Panc1 (cell line): ENCODE data around the gene RPUSD4. TPM values are rescaled to one million over a fixed set of nuclear protein-coding genes. Genes with fewer than 3 reads are reported as not detected.
"Not testable (repeated sequence)": the region's sequence is repeated elsewhere in the genome, so short reads cannot be mapped to it uniquely, and the experiment has no call there.

Experiments used
- ATAC-seq: fragments of 200-7000 bp; cut with Tn5 transposase; 2 replicates; pipeline ENCODE4 v1.9.1; 2020; ENCODE audit warnings: mild to moderate bottlenecking, moderate library complexity
- BruUV-seq: library from RNA; stranded (reverse); fragments of 400-500 nt; replicated peaks from 2 replicates; lab custom pipeline; 2021; lab: Mats Ljungman, UMichigan
- CTCF ChIA-PET: fragments of 300-600 bp; sonication (Branson Sonifier 250); formaldehyde crosslinking; loops from one replicate; lab custom pipeline; 2022; ENCODE audit warnings: antibody characterized with exemption; lab: Charles Lee
- POLR2A ChIA-PET: fragments of 300-600 bp; sonication (Branson Sonifier 250); formaldehyde crosslinking; loops from one replicate; lab custom pipeline; 2022; ENCODE audit warnings: antibody characterized with exemption; lab: Charles Lee
- DNase-seq: peaks from one replicate; pipeline ENCODE4 v3.0.0-alpha.2; 2010; ENCODE audit warnings: low read depth, low spot score
- H3K27ac ChIP-seq: 2 replicates; pipeline ENCODE4 v1.5.1; 2011; ENCODE audit warnings: mild to moderate bottlenecking, low read length, inconsistent platforms
- H3K27me3 ChIP-seq: fragments of 200-500 bp; sonication (Bioruptor generic); 2 replicates; pipeline ENCODE4 v1.6.0; 2014; ENCODE audit warnings: low read length, inconsistent platforms; ENCODE audit not compliant: control insufficient read depth, insufficient read depth
- H3K36me3 ChIP-seq: fragments of 200-500 bp; sonication (Bioruptor generic); 2 replicates; pipeline ENCODE4 v1.5.1; 2014; ENCODE audit warnings: inconsistent platforms, mild to moderate bottlenecking, low read length, moderate library complexity; ENCODE audit not compliant: control insufficient read depth, insufficient read depth
- H3K4me1 ChIP-seq: 2 replicates; pipeline ENCODE4 v1.5.1; 2011; ENCODE audit warnings: inconsistent platforms, mild to moderate bottlenecking, low read length, moderate library complexity; ENCODE audit not compliant: control insufficient read depth, insufficient read depth
- H3K4me3 ChIP-seq, 2 experiments: 2 replicates each; pipeline ENCODE4 v1.5.1; 2011 to 2012; ENCODE audit warnings: low read depth in 2 of 2, low read length in 2 of 2, mild to moderate bottlenecking in 2 of 2, inconsistent platforms in 1 of 2, moderate library complexity in 1 of 2
- H3K9me3 ChIP-seq: fragments of 200-500 bp; sonication (Bioruptor generic); 2 replicates; pipeline ENCODE4 v1.5.1; 2014; ENCODE audit warnings: low read depth, mild to moderate bottlenecking, inconsistent platforms, low read length, moderate library complexity; ENCODE audit not compliant: control insufficient read depth, insufficient read depth
- POLR2AphosphoS5 ChIP-seq: IDR thresholded peaks from 2 replicates; pipeline ENCODE4 v1.6.1; 2012; ENCODE audit warnings: mild to moderate bottlenecking, low read depth, low read length, moderate library complexity
- SIN3A ChIP-seq: IDR thresholded peaks from 2 replicates; pipeline ENCODE4 v1.6.1; 2012; ENCODE audit warnings: low read depth, mild to moderate bottlenecking, low read length, moderate library complexity, borderline replicate concordance; ENCODE audit not compliant: insufficient read depth
- TCF7L2 ChIP-seq: IDR thresholded peaks from 2 replicates; pipeline ENCODE4 v1.6.1; 2011; ENCODE audit warnings: mild to moderate bottlenecking, low read depth, low read length, inconsistent platforms
- in situ Hi-C: cut with HindIII; loops from 2 replicates; pipeline ENCODE4 v1.10.0; 2016; ENCODE audit warnings: low sequenced_read_pairs, low pct_unique_long_range_greater_than_20kb
- intact Hi-C: fragments of 100-400 bp; cut with micrococcal nuclease; formaldehyde crosslinking; loops from one replicate; pipeline ENCODE4 v1.10.0; 2022; ENCODE audit not compliant: unreplicated experiment
- total RNA-seq: library from RNA; stranded (reverse); gene quantifications from one replicate; pipeline ENCODE4 v1.2.1, GENCODE V29; 2021; ENCODE audit not compliant: unreplicated experiment
- TF ChIP-seq, protein P1 (sequence below), 2 experiments: IDR thresholded peaks; 2 replicates each; pipeline ENCODE4 v1.6.1; 2011 to 2012; ENCODE audit warnings: low read depth in 2 of 2, control low read depth in 1 of 2, low read length in 1 of 2, mild to moderate bottlenecking in 1 of 2, moderate library complexity in 1 of 2; ENCODE audit not compliant: insufficient read depth in 1 of 2
- TF ChIP-seq, protein P2 (sequence below): fragments of 450-650 bp; IDR thresholded peaks from 2 replicates; pipeline ENCODE4 v1.5.1; 2017; ENCODE audit warnings: mild to moderate bottlenecking

Gene RPUSD4
- total RNA-seq, 1 experiment from 2014 or later: 52.3 TPM

DNA sequence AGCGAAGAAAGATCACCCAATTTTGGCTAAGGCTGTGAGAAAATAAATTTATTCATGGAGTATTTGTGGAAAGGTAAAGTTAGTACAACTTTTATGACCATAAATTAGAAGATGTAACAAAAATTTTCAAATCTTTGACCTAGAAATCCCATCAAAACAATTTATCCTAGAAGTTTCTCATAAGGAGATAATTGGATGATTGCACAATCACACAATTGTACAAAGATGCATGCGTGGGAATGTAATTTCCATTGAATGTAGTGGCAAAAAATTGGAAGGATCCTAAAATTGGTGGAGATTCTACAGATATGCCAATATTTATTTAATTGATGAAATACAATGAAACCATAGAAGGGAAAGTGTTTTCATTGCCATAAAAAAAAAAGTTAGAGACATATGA lies 45.7 kb upstream of the RPUSD4 start:
- ATAC-seq: no peak
- no peaks in the 10 kb centered on the region for H3K4me1 ChIP-seq
- ChIA-PET POLR2A (no interaction called here), CTCF (no interaction called here)
- H3K4me3 ChIP-seq: no peak overlapping the region
- no peaks in the 10 kb centered on the region for H3K27me3 ChIP-seq
- TF ChIP-seq, protein P1, sequence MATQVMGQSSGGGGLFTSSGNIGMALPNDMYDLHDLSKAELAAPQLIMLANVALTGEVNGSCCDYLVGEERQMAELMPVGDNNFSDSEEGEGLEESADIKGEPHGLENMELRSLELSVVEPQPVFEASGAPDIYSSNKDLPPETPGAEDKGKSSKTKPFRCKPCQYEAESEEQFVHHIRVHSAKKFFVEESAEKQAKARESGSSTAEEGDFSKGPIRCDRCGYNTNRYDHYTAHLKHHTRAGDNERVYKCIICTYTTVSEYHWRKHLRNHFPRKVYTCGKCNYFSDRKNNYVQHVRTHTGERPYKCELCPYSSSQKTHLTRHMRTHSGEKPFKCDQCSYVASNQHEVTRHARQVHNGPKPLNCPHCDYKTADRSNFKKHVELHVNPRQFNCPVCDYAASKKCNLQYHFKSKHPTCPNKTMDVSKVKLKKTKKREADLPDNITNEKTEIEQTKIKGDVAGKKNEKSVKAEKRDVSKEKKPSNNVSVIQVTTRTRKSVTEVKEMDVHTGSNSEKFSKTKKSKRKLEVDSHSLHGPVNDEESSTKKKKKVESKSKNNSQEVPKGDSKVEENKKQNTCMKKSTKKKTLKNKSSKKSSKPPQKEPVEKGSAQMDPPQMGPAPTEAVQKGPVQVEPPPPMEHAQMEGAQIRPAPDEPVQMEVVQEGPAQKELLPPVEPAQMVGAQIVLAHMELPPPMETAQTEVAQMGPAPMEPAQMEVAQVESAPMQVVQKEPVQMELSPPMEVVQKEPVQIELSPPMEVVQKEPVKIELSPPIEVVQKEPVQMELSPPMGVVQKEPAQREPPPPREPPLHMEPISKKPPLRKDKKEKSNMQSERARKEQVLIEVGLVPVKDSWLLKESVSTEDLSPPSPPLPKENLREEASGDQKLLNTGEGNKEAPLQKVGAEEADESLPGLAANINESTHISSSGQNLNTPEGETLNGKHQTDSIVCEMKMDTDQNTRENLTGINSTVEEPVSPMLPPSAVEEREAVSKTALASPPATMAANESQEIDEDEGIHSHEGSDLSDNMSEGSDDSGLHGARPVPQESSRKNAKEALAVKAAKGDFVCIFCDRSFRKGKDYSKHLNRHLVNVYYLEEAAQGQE (IDR thresholded peaks at IDR 0.05; ENCODE audit: insufficient read depth in 1 of 2, low read depth in 2 of 2, low read length in 1 of 2): no peak
- TF ChIP-seq, protein P2, sequence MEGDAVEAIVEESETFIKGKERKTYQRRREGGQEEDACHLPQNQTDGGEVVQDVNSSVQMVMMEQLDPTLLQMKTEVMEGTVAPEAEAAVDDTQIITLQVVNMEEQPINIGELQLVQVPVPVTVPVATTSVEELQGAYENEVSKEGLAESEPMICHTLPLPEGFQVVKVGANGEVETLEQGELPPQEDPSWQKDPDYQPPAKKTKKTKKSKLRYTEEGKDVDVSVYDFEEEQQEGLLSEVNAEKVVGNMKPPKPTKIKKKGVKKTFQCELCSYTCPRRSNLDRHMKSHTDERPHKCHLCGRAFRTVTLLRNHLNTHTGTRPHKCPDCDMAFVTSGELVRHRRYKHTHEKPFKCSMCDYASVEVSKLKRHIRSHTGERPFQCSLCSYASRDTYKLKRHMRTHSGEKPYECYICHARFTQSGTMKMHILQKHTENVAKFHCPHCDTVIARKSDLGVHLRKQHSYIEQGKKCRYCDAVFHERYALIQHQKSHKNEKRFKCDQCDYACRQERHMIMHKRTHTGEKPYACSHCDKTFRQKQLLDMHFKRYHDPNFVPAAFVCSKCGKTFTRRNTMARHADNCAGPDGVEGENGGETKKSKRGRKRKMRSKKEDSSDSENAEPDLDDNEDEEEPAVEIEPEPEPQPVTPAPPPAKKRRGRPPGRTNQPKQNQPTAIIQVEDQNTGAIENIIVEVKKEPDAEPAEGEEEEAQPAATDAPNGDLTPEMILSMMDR: no peak
- TF ChIP-seq POLR2AphosphoS5 (no peak), TCF7L2 (no peak), SIN3A (no peak)
- DNase-seq: no peak
- in situ Hi-C loops: no loop called here
- intact Hi-C loops: no loop called here
- no peak overlapping the region for H3K27ac ChIP-seq
- BruUV-seq: TSS peak; percentile 43
- peaks cover 8% of the 10 kb centered on the region for H3K36me3 ChIP-seq
- H3K9me3 ChIP-seq: no peaks in the 10 kb centered on the region

DNA sequence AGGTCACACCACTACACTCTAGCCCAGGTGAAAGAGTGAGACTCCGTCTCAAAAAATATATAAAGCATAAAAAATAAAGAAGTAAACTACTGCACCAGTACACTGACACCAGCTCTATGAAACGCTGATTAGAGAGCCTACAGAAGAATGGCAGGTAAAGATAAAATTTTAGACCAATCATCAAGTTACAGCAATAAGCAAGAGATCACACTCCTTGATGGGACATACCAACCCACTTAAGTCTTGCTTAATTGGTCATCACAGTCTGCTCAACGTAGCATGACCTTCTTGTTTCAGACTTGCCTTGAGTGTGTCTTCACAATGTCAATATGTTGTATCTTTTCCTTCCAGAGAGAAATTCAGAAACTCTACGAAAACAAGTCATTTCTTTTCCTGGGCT lies 44.8 kb upstream of the RPUSD4 start:
- no TSS peak for BruUV-seq
- intact Hi-C loops: no loop called here
- ChIA-PET CTCF (no interaction called here), POLR2A (no interaction called here)
- TF ChIP-seq, protein P2: no peak
- TF ChIP-seq POLR2AphosphoS5 (no peak), TCF7L2 (no peak), SIN3A (no peak)
- no peaks in the 10 kb centered on the region for H3K9me3 ChIP-seq
- in situ Hi-C loops: no loop called here
- H3K36me3 ChIP-seq: peaks cover 5% of the 10 kb centered on the region
- no peak overlapping the region for H3K4me3 ChIP-seq
- no peaks in the 10 kb centered on the region for H3K4me1 ChIP-seq
- H3K27ac ChIP-seq: no peak overlapping the region
- H3K27me3 ChIP-seq: no peaks in the 10 kb centered on the region
- ATAC-seq: no peak
- no peak for DNase-seq

DNA sequence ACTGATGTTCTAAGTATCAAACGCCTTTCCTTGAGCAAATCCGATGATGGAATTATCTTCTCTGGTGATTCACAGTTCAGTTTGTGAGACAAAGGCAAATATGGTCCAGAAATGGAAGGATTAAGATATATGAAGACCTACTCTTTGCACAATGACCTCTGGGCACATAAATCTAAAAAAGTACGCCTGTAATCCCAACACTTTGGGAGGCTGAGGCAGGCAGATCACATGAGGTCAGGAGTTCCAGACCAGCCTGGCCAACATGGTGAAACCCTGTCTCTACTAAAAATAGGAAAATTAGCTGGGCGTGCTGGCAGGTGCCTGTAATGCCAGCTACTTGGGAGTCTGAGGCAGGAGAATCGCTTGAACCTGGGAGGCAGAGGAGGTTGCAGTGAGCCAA lies 44.1 kb upstream of the RPUSD4 start:
- BruUV-seq, intact Hi-C loops, DNase-seq, in situ Hi-C loops, H3K36me3 ChIP-seq, H3K9me3 ChIP-seq, H3K27ac ChIP-seq, H3K27me3 ChIP-seq, H3K4me3 ChIP-seq, CTCF ChIA-PET, ATAC-seq, H3K4me1 ChIP-seq, POLR2A ChIA-PET: not testable (repeated sequence)
